Ammon's horn (tissue), 1 donor: ENCODE data around the gene MEF2A.
"Not testable (repeated sequence)": the region's sequence is repeated elsewhere in the genome, so short reads cannot be mapped to it uniquely, and the experiment has no call there.

Source experiments
- DNase-seq: peaks from one replicate; pipeline ENCODE4 v3.0.0-alpha.2; 2016; ENCODE audit warnings: low spot score

MEF2A gene

DNA sequence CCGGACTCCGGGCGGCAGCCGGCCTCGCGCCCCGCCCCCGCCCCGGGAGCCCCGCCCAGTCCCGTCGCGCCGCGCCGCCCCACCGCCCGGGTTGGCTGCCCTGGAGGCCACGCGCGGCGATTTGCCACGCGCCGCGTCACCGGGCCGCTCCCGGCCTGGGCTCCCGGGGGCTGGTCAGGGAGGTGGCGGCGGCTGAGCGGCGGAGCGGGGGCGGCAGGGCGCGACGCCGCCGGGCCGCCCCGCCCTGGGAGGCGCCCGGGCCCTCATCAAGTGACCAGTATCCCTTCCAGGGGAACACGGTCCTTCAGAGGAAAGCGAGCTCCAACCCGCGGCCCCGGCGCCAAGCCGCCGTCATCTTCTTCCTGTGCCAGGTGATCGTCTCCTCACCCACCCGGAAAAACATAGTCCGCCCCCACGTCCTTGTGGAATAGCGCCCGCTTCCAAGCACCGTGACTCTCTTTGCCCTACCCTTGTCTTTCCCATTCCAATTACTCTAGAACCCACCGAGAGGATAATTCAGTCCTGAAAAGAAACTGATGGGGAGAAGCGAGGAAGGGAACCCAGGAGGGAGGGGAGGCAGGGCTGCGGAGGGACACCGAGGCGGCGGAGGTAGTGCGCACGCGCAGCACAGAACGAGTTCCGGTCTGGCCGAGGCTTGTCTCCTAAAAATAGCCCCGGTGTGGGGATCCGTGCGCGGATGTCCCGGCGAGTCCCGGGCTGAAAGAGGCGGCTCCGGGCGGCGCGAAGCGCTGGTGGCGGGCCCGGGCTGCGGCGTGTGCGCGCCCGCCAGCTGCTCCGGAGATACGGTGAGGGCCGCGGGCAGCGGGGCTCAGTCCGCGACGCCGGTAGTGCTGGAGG, at the start of gene MEF2A:
Gene MEF2A (plus strand): TSS at position 686 of the 858 bp plus-strand sequence. CDS start 67,136 bp downstream, outside the sequence.
- DNase-seq: peak; percentile 92

- DNase-seq: no peak
Observed at GRCh38 chr15:99518191-99518590, 47.6 kb upstream of the MEF2A start.

- DNase-seq: not testable (repeated sequence)
Observed at GRCh38 chr15:99519366-99519765, 46.4 kb upstream of the MEF2A start.

GRCh38 chr15:99522288-99522687, 43.5 kb upstream of the MEF2A start:
- no peak for DNase-seq

DNA sequence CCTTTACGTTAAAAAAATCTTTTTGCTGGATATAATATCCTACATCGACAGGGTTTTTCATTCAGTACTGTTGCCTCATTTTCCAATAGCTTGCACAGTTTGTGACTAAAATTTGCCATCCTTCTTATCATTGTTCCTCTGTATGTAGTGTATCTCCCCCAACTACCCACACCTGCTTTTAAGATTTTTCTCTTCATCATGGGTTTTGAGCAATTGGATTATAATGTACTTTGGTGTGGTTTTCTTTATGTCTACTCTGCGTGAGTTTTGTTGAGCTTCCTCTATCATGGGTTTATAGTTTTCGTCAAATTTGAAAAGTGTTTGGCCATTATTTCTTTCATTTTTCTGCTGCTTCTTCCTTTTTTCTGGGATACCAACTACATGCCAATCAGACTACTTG, 39.6 kb upstream of the MEF2A start:
- DNase-seq: no peak

GRCh38 chr15:99526671-99527070, 39.1 kb upstream of the MEF2A start:
- no peak for DNase-seq

- DNase-seq: peak; percentile 60
Observed at GRCh38 chr15:99536422-99537040, 29.3 kb upstream of the MEF2A start.

DNA sequence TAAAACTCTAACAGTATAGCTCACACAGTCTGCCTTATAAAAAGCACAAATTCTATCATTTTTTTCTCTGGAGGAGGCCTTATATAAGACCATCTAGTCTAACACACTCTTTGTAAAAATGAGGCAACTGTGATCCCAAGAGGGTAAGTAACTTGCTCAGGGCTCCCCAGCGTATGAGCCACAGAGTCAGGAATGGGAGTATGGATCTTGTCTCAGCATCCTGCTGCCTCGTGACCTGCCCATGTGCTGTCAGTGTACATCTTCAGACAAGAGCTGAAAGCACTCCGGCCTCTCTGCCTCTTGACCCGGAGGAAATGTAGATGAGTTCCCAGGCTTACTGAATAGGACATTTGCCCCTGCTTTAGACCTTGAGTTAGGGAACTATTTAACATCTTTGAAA, 28.4 kb upstream of the MEF2A start:
- DNase-seq: peak; percentile 26

GRCh38 chr15:99538261-99538660, 27.5 kb upstream of the MEF2A start:
- no peak for DNase-seq

DNA sequence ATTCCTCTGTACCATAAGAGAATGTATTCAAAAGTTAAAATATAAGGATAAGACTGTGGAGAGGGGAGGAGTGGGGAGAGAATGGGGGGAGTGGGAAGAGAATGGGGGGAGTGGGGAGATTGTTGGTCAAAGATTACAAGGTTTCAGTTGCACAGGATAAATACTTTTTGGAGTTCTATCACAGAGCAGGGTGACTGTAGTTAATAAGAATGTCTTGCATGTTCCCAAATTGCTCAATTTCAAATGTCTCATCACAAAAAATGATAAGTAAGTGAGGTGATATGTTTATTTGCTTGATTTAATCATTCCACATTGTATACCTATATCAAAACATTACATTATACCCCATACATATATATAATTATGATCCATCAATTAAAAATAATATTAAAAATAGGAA, 23.0 kb upstream of the MEF2A start:
- no peak for DNase-seq

DNA sequence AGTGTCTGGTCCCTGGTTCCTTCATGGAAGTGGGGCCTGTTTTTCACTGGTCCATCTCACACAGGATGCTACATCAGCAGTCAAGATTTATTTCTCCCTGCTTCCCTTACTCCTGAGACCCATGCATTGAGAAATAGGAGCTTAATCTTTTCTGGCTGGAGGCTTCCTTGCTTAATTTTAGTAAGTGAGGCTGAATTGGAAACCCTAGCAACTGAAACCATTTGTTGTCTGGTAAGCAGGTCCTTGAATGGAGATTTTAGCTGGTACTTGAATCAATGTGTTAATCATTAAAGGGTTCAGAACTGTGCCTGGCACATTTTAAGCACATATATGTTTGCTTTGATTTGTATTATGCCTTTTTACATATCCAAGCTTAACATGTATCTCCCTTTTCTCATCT, 20.2 kb upstream of the MEF2A start:
- no peak for DNase-seq

- no peak for DNase-seq
Observed at GRCh38 chr15:99546441-99547100, 19.2 kb upstream of the MEF2A start.

GRCh38 chr15:99547517-99547916, 18.3 kb upstream of the MEF2A start:
- no peak for DNase-seq

GRCh38 chr15:99550077-99550476, 15.7 kb upstream of the MEF2A start:
- no peak for DNase-seq

GRCh38 chr15:99552111-99552510, 13.7 kb upstream of the MEF2A start:
- DNase-seq: no peak

DNA sequence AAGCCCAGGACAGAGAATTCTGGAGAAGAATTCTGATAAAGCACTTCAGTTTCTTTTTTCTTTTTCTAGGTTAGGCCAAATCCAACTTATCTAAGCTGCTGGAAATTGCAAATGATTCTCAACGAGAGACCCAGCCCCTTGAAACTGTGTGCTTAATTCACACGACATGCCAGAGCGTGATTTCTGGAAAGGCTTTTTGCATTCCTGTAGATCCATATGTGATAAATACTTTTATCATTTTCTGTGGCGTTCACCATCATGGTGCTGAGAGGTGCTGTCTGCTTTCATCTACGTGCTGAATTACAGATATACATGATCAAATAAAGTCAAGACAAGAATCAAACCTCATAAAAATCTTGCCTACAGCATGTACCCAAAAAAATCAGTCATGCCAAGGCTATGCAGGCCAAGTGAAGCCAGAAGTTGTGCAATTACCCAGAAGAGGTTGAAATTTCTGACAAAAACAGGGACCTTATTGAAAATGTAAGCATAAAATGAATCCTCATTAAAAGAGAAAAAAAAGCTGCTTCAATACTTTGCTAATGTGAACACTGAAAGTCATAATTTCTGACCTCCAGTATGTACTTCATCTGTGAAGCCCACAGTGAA, 10.8 kb upstream of the MEF2A start:
- DNase-seq: no peak

DNA sequence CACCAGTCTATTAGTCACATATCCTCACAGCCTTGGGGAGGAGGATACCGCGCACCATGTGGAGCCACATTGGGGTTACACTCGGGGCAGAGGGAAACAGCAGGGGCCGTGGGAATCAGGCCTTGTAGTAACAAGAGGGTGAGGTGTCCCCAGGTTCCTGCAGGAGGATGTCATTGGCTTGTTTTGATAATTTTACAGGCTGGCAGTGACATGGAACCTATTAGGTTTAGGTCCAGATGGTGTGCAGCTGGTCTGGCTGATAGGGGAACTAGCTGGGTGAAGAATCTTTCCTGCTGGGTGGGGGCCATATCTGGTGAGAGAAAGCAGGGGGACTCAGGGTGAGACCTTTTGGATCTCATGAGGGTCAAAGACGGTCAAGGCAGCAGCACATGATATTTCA, 9.8 kb upstream of the MEF2A start:
- no peak for DNase-seq

GRCh38 chr15:99556578-99556977, 9.2 kb upstream of the MEF2A start:
- no peak for DNase-seq

GRCh38 chr15:99558084-99558483, 7.7 kb upstream of the MEF2A start:
- no peak for DNase-seq

DNA sequence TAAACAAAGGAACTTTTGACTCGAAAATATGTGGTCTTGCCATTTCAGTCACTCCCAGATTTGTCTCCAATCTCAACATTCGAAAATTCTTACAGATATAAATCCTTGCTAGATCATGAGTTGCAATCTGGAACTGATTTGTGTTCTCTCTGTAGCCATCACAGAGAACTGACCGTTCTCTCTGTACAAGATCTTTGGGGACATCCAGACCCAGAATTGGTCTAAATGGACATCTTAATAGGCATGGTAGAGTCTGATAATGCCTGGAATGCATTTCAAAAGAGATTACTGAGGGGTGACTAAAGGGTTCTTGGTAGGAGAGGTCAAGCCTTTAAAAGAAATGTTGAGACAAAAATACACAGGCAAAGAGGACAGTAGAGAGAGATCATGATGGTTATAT, 7.2 kb upstream of the MEF2A start:
- no peak for DNase-seq

- DNase-seq: no peak
Observed at GRCh38 chr15:99561476-99562230, 4.1 kb upstream of the MEF2A start.

- DNase-seq: peak; percentile 10
Observed at GRCh38 chr15:99562238-99562637, 3.5 kb upstream of the MEF2A start.
